UCSD-AML1 (cell line): ENCODE data around the gene NFIA.

Source experiments
- DNase-seq: peaks from one replicate; lab custom pipeline; 2025; ENCODE audit not compliant: unreplicated experiment; lab: John Stamatoyannopoulos, UW

The NFIA gene

DNA sequence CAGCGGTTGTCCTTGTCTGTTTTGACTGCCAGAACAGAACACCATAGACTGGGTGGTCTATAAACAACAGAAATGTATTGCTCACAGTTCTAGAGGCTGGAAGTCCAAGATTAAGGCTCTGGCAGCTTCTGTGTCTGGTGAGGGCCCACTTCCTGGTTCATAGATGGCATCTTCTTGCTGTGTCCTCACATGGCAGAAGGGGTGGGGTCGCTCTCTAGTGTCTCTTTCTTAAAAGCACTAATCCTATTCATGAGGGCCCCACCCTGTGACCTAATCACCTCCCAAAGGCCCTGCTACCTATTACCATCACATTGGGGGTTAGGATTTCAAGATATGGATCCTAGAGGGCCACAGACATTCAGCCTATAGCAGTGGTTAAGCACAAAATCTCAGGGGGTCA lies 304.4 kb downstream of the NFIA start:
- no peak for DNase-seq

DNA sequence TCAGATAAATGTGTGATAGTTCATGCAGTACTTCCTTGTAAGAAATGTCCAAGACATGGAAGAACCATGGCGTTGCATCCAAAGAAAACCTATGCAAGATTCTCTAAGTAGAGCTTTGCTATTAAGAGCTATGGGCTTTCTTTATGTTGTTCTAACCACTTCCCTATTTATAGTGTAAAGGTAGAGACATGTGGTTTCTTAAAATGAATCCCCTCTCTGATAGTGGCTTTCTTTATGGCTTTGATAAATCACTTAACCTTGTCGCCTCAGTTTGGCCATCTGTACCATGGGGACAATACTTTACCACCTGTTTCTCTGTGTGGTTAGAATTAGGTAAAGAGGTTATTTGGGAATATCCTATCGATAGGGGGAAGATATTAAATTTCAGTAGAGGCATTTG lies 305.5 kb downstream of the NFIA start:
- no peak for DNase-seq

DNA sequence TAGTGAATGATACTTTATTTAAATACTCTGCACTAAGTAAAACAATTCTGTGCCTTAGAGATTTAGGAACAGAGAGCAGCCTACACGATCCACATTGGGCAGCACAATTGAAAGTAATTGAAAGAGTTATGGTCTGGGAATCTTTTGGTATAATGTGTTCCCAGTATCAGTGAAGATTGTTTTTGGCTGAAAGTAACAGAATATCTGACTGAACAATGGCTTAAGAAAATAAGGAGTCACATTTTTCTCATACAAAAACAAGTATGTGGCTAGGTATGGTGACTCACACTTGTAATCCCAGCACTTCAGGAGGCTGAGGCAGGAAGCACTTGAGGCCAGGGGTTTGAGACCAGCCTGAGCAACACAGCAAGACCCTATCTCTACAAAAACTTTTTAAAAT lies 306.2 kb downstream of the NFIA start:
- DNase-seq = no peak

DNA sequence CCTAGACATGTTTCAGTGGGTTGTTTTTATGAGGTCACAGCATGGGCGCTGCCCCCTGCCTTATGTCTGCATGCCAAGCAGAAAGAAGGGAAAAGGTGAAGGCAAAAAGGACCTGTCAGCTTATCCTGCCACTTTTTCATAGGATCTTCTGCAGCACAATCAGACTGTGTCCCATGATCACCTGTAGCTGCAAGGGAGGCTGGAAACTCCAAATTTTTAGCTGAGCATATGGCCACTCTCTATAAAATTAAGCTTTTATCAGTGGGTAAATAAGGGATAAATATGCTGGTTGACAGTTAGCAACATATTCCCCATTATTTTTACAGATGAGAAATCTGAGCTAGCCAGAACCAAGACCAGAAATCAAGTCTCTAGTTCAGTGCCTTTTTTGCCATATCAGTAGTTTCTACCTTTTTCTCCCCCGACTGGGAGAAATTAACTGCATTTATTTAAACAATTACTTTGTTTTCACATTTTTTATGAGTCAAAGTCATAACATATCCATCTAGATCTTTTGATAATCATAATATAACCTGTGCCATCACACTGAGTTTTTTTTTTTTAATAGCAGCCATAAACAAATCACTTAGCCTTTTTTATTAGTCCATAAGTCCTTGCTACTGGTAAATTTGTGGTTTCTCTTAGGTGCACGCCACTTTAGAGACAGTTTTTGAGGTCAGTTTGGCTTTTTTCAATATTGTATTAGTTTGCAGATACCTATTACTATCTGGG lies 307.0 kb downstream of the NFIA start:
- no peak for DNase-seq

DNA sequence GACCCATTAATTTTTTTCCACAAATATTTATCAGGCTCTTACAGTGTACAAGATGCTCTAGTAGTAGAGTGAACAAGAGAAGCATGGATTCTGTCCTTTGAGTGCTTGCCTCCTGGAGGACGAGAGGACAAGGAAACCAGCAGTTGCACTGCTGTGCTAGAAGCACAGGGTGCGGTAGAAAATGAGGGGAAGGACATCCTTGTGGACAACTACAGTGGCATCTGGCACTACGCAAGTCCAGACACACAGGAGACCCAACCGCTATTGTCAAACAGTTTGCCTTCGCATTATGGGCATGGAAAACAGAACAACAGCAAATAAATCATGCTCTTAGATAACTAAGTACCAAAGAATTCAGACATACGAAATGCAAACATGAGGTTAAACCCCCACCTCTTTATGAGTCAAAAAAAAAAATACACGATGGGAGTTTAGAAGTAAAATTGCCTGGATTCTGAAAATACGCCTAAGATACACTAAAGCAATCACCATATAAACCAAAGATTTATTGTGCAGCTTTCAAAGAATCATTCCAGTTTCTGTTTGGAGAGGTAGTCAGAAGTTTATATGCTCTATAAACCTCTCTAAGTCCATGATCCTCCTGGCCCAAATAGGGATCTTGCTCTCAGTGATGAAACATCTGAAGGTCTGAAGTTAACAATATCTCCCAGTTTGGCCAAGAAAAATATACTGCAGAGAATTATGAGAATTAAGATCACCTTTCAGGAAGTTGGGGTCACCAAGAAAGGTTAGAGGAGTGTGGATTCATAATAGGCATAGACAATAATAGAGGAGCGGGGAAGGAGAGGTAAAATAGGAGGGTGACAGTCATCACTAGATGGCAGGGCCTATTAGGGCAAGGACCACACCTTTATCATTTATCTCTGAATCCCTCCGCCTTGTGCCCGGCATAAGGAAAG lies 307.8 kb downstream of the NFIA start:
- DNase-seq = no peak

DNA sequence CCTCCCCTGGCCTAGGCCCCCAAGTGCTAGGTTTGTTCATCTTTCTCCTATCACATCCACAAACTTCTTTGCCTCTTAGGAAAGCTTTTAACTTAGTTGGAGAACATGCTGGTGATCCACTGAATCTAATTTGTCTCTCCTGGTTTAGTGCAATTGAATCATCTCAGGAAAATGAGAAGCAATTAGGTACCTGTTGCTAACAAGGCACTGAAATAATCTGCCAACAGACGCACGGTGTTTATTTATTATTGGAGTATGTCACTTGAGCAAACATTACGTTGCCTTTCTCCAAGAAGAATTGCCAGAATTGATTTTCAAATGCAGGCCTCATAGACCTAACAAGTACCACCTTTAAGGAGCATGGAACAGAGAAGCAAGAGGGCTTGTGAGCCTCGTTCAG lies 309.4 kb downstream of the NFIA start:
- no peak for DNase-seq

DNA sequence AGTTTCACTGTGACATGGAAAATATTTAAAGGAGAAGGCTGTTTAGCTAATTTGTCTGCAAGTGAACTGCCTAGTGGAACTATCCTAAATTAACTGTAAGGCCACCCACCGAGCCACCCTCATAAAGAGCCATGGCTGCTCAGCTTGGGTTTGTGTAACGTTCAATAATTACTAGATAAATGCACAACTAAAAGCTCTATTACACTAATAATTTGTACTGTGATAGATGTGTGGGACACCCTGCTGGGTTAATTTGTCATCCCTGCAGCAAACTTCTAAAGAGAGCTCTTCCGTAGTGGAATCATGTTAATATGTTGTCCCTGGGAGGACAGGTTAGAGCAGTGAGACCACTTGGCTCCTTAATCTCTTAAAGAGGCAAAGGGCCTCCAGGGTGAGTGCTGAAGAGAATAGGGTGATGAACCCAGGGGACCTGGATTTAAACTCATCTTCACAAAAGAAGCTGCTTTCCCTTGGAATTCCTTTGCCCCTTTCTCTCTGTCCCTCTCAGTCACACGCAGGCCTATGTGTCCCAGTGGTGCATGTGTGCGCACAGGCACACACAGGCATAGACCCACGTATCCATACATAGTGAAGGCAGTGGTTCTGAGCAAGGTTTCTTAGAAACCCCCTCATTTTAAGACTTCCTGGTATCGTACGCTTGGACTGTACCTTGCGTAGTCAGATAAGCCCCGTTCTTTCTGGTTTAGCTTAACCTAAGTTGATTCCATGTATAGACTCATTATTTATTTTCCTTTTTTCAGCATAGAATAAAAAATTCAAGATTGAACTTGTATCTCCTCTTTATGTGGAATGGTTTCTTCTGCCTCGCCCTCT lies 310.3 kb downstream of the NFIA start:
- DNase-seq = no peak

DNA sequence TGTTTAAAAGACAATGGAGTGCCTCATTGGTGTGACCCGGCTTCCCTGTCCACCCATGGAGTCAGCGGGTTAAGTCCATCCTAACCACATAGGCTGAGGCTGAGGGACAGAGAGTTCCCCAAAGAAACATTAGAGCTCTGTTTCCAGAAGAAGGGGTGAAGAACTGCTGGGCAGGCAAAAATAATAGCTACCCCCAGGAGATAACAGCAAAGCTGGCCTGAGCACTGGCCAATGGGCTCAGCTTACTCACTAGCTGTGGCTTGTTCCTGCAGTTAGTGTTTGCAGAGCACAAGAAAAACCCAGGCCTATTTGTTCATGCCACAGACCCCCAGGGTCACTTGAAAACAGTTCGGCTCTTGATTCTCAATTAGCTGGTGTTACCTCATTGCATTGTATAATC lies 311.2 kb downstream of the NFIA start:
- DNase-seq = no peak

DNA sequence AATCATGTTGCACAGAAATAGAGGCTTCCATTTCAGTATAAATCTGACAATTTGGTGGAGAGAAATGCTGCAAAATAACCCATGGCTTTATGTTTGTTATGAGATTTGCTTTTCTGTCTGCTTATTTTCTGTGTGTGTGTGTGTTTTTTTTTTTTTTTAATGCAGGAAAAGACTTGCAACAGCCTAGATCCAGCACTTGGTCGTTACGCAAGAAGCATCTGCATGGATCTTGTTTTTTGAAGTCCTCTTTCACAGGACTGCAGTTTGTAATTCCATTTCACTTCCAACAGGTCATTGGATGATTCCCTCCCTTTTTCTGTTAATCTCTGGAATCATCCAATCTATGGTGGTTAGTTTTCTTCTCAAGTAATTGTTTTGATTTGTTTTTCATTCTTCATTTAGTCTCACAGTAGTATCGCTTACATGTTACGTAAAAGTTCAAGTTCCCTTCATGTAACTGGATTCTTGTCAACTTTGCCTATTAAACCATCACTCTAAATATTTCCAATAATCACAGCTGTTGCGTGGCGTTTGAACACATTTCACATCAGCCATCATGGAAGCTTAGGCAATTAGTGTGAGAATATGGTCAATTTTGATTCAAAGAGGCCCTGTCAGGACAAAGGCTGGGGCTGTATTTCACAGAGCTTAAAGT lies 312.9 kb downstream of the NFIA start:
- no peak for DNase-seq

DNA sequence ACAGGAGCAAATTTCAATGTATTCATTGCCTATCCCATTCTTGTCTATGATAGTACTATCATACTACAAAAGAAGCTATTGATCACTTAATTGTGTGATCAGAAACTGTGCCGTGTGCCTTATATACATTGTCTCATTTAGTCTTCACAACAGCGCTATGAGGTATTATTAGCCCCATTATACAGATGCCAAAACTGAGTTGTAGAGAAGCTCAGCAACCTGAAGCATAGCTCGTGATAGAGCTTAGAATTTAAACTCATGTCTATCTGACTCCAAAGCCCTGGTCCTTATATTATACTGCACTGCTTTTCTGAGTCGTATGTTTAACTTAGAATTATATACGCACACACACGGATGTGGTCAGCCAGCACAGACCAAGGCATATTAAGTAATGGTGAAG lies 315.1 kb downstream of the NFIA start:
- DNase-seq = no peak

DNA sequence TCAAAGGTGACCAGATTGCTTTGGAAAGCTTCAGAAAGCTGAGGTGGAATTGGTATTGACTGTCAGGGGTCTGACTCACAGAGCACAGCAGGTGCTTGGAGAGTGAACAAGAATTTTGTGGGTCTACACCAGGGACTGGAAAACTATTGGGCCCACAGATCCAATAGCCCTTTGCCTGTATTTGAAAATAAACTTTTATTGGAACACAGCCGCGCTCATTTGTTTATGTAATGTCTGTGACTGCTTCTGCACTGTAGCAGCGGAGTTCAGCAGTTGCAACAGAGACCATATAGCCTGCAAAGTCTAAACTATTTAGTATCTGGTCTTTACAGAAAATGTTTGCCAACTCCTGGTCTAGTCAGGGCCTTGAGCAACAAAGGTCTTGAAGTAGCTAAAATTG lies 315.6 kb downstream of the NFIA start:
- no peak for DNase-seq

DNA sequence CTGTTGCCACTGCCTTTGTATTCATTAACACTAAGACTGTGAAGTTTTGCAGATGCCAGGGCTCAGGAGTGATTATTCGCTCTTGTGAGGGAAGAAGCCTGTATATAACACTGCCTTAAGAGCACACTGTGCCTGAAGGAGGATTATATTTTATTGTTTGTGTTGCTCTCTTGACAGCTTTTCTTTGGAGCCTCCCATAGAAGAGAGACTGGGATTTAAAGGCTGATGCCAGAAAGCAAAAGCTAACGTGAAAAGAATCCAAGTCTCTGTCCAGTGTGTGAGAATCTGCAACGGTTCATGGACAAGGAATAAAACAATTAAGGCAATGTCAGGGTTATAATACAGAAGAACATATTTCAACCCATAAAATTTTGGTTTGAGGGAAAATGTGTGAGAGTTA lies 316.8 kb downstream of the NFIA start:
- DNase-seq = no peak

DNA sequence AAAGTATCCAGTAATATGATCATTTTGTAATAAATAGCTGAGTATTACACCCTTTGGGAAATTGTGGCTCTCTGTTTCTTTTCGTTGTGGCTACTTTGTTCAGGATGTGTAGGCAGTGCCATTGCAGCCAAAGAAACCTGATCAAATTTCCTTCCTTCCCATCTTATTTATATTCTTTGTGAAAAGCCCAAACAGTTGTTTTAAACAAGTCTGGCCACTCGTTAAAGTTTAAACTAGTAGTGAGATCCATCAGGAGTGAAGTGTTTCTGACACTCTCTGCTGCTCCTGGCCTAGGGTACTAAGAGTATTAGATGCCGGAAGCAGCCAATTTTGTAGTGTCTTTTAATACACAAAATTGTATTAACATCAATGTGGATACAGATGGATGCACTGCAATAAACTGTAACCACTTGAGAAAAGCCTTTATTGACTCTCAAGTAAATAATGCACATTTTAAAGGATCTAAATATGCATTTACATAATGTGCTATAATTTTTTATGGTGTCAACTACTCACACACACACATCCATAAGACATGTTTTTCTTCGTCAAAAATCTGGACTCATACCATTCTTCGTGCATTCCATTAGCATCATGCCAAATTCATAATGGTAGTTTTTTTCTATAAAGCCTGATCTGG lies 317.9 kb downstream of the NFIA start:
- no peak for DNase-seq

DNA sequence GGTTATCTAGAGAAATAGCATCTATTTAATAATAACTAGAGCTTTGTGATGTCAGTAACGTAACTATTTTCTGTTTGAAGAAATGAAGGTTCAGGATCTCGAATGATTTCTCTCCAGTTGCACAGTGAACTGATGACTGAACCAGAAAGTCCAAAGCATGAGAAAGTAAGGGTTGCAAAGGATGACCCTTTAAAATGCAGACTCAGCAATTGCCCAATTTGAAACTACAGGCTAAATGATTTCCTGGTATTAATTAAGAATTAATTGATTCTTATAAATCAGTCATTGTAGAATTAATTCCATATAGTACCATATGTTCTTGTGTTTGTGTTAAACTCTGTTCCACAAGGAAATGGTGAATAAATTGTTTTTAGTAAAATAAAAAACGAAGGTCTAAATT lies 318.6 kb downstream of the NFIA start:
- no peak for DNase-seq

DNA sequence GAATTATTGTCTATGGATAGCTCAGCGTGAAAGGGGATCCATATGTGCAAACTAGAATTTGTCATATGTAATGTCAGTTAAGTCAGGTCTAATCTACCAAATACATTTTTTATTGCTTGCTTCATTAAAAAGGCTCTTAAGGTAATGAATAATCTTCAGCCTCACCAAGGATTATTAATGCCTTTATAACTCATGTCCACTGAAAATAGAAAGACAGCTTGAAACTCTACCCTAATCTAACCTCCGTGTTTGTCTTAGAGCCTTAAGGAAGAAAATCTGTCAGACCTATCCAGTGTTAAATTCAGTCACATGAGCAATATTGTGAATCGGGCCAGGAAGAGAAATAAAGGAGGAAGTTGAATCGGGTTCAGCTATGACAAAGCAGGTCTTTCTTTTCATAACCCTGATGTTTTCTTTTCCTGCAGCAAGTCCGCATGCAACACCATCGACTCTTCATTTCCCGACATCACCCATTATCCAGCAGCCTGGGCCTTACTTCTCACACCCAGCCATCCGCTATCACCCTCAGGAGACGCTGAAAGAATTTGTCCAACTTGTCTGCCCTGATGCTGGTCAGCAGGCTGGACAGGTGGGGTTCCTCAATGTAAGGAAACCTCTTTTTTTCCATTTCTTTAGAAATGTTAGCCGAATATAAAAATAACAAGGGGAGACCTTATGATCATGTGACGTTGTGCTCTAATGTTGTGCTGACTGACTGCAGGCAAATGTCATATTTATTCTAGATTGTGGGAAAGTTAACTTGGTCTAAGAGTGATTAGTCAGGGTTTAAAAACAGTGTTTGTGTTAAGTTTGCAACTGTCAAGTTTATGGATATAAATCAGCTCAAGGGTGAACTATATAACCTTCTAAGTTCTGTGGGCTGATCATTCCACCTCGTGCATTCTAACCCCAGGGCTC lies 321.6 kb downstream of the NFIA start:
- DNase-seq = no peak

DNA sequence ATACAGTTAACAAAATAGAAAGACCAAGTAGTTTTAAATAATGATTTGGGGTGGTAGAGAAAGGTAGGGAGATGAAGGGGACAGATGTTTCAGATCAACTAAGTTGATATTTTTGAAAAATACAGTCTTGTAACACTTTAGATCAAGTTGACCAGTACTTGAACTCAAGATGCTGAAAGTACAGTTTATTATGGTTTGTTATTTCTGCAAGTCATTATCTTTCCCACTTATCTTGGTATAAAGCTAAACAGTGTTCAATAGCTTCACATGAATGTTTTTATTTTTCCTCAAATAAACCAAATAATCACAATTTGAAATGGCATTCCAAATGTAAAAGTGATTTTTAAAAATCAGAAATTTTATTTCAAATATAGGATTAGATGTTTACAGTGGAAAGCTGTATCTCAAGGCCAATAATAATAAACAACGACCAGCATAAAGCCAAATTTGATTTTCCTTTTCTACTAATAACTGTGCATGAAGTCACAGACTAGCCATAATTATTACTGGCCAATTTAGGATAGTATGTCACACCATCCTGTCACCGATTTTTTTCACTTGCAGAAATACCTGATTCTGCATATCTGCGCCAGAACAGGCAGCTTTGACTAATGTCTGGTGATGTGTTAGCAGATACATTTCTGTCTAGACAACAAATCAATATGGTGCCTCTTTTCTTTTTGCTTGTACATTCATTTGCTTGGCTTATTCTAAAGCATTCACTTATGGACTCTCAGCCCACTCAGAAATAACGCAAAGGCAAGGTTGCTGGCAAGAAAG lies 322.4 kb downstream of the NFIA start:
- DNase-seq = no peak

DNA sequence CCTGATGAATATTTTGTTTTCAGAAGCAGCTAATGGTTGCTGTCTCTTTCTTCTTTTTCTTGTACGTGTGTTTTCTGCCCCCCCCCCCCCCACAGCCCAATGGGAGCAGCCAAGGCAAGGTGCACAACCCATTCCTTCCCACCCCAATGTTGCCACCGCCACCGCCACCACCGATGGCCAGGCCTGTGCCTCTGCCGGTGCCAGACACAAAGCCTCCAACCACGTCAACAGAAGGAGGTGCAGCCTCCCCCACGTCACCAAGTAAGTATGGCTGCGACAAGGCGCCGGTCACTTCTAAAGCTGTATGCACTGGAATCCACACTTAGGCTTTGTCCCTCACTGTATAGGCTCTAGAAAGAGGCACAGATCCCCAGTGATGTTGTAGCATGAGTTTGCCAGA lies 324.1 kb downstream of the NFIA start:
- DNase-seq = no peak

DNA sequence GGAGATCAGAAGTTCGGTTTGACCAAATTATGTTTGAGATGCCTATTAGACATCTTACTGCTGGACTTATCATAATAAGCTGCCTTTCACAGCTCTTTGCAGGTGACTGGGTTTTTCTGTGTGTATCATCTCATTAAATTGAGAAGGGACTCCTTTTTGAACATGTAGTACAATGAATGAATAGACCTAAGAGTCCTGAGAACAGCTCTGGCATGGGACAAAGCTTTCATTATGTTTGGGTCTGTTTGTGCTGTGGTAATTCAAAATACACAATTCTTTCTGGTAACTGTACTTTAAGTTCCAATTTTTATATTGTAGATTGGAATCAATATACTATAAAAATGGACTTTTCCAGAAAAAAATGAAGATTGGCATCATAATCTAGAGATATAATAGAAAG lies 330.2 kb downstream of the NFIA start:
- no peak for DNase-seq

DNA sequence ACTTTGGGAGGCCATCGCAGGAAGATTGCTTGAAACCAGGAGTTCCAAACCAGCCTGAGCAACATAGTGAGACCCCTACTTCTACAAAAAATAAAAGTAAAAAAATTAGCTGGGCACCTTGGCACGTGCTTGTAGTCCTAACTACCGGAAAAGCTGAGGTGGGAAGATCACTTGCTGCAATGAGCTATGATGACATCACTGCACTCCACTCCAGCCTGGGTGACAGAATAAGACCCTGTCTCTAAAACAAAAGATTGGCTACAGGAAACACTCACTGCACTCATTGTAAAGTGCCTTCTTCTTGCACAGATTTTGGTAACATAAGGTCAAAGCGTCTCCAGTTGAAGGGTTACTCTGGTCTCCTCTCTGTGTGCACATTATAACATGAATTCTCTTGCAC lies 336.8 kb downstream of the NFIA start:
- DNase-seq = no peak
